GM19239 (cell line): ENCODE measurements around the gene ANO9.
"Not testable (repeated sequence)": the region's sequence is repeated elsewhere in the genome, so short reads cannot be mapped to it uniquely, and the experiment has no call there.

Experiments used
- DNase-seq: peaks from one replicate; pipeline ENCODE4 v3.0.0; 2011; ENCODE audit warnings: low spot score; ENCODE audit not compliant: insufficient read length
- FAIRE-seq: peaks from 2 replicates; lab custom pipeline; 2011; peaks lifted over from hg19 to GRCh38; lab: Jason Lieb, UNC

Gene ANO9

GRCh38 chr11:418343-419247 is 23.2 kb downstream of the ANO9 start:
- no peak for DNase-seq
- no peak for FAIRE-seq

- DNase-seq, result no peak
- FAIRE-seq, result no peak
Measured at GRCh38 chr11:417652-418342, 24.0 kb downstream of the ANO9 start.

- DNase-seq (no peak), FAIRE-seq (no peak)
Measured at GRCh38 chr11:416757-417621, 24.8 kb downstream of the ANO9 start.

- FAIRE-seq (no peak), DNase-seq (no peak)
Measured at GRCh38 chr11:416051-416756, 25.6 kb downstream of the ANO9 start.

- DNase-seq (no peak), FAIRE-seq (no peak)
Measured at GRCh38 chr11:415640-416041, 26.2 kb downstream of the ANO9 start.

- FAIRE-seq, result no peak
- no peak for DNase-seq
Measured at GRCh38 chr11:414318-414857, 27.4 kb downstream of the ANO9 start.

- no peak for FAIRE-seq
- DNase-seq, result no peak
Measured at GRCh38 chr11:413120-414081, 28.4 kb downstream of the ANO9 start.

- no peak for FAIRE-seq
- no peak for DNase-seq
Measured at GRCh38 chr11:412641-413119, 29.1 kb downstream of the ANO9 start.

GRCh38 chr11:411520-411919 is 30.3 kb downstream of the ANO9 start:
- FAIRE-seq, DNase-seq: not testable (repeated sequence)

- not testable (repeated sequence) for DNase-seq, FAIRE-seq
Measured at GRCh38 chr11:410711-411110, 31.1 kb downstream of the ANO9 start.

- FAIRE-seq (no peak), DNase-seq (no peak)
Measured at GRCh38 chr11:409600-410483, 32.0 kb downstream of the ANO9 start.

GRCh38 chr11:409008-409599 is 32.7 kb downstream of the ANO9 start:
- no peak for FAIRE-seq

GRCh38 chr11:408154-409007 is 33.4 kb downstream of the ANO9 start:
- DNase-seq (no peak), FAIRE-seq (no peak)

More at GRCh38 chr11:409008-409599, 32.7 kb downstream of the ANO9 start:
- DNase-seq, result no peak

- FAIRE-seq (no peak), DNase-seq (no peak)
Measured at GRCh38 chr11:407651-408123, 34.1 kb downstream of the ANO9 start.

GRCh38 chr11:406796-407650 is 34.8 kb downstream of the ANO9 start:
- FAIRE-seq (peak; percentile 89), DNase-seq (peak; percentile 100)
